IMR-90 (cell line): ENCODE results near the gene CEP126. TPM values are rescaled to one million over a fixed set of nuclear protein-coding genes. Genes with fewer than 3 reads are reported as not detected.

Experiments
- ATAC-seq: fragments of 200-7000 bp; cut with Tn5 transposase; 2 replicates; pipeline ENCODE4 v1.9.1; 2020; ENCODE audit warnings: low read depth, mild to moderate bottlenecking, moderate library complexity
- BruUV-seq: library from RNA; stranded (reverse); fragments of 400-500 nt; replicated peaks from 2 replicates; lab custom pipeline; 2021; lab: Mats Ljungman, UMichigan
- CTCF ChIA-PET: fragments of 300-600 bp; formaldehyde crosslinking; extraction: SDS; loops from one replicate; lab custom pipeline; 2021; ENCODE audit warnings: antibody characterized with exemption; lab: Yijun Ruan, JAX
- POLR2A ChIA-PET: fragments of 300-600 bp; sonication (Branson Sonifier 250); formaldehyde crosslinking; loops from one replicate; lab custom pipeline; 2022; ENCODE audit warnings: antibody characterized with exemption; ENCODE audit not compliant: unreplicated experiment; lab: Charles Lee
- DNase-seq: peaks from one replicate; pipeline ENCODE4 v3.0.0; 2013
- H2AFZ ChIP-seq: replicated peaks from 2 replicates; pipeline ENCODE3; 2013; ENCODE audit warnings: low read length, mild to moderate bottlenecking; ENCODE audit not compliant: poor library complexity
- H2AK5ac ChIP-seq: 2 replicates; pipeline ENCODE4 v1.6.1; 2013; ENCODE audit warnings: low read depth, low read length, inconsistent platforms
- H2AK9ac ChIP-seq: replicated peaks from 2 replicates; pipeline ENCODE3; 2013; ENCODE audit warnings: mild to moderate bottlenecking, low read depth, low read length, moderate library complexity; ENCODE audit not compliant: poor library complexity
- H2BK120ac ChIP-seq: 2 replicates; pipeline ENCODE4 v1.6.1; 2013; ENCODE audit warnings: low read depth, low read length, inconsistent platforms
- H2BK15ac ChIP-seq: 3 replicates; pipeline ENCODE4 v1.6.1; 2013; ENCODE audit warnings: low read depth, low read length, inconsistent platforms
- H2BK20ac ChIP-seq: 2 replicates; pipeline ENCODE4 v1.6.1; 2013; ENCODE audit warnings: low read depth, mild to moderate bottlenecking, inconsistent platforms, low read length, moderate library complexity
- H2BK5ac ChIP-seq: 2 replicates; pipeline ENCODE4 v1.6.1; 2013; ENCODE audit warnings: mild to moderate bottlenecking, low read depth, low read length, inconsistent platforms; ENCODE audit not compliant: poor library complexity, severe bottlenecking
- H3K14ac ChIP-seq: replicated peaks from 2 replicates; pipeline ENCODE4 v1.6.1; 2013; ENCODE audit warnings: low read depth, low read length, inconsistent platforms
- H3K18ac ChIP-seq: 2 replicates; pipeline ENCODE4 v1.6.1; 2013; ENCODE audit warnings: low read depth, low read length, control low read depth
- H3K23ac ChIP-seq: 2 replicates; pipeline ENCODE4 v1.6.1; 2013; ENCODE audit warnings: low read depth, low read length, inconsistent platforms
- H3K27ac ChIP-seq: 2 replicates; pipeline ENCODE4 v1.5.1; 2013; ENCODE audit warnings: mild to moderate bottlenecking, control low read depth, low read length; ENCODE audit not compliant: insufficient read depth
- H3K27me3 ChIP-seq: 2 replicates; pipeline ENCODE4 v1.6.1; 2013; ENCODE audit warnings: low read length; ENCODE audit not compliant: control insufficient read depth, insufficient read depth
- H3K36me3 ChIP-seq: 2 replicates; pipeline ENCODE4 v1.6.1; 2013; ENCODE audit warnings: low read length, mixed read lengths; ENCODE audit not compliant: control insufficient read depth, insufficient read depth
- H3K4ac ChIP-seq: 2 replicates; pipeline ENCODE4 v1.6.1; 2013; ENCODE audit warnings: low read depth, low read length, inconsistent platforms
- H3K4me1 ChIP-seq: 2 replicates; pipeline ENCODE4 v1.6.1; 2013; ENCODE audit warnings: low read length, mixed read lengths; ENCODE audit not compliant: control insufficient read depth, insufficient read depth
- H3K4me2 ChIP-seq: 2 replicates; pipeline ENCODE4 v1.6.1; 2013; ENCODE audit warnings: low read depth, mild to moderate bottlenecking, control low read depth, low read length, moderate library complexity
- H3K4me3 ChIP-seq: 2 replicates; pipeline ENCODE4 v1.5.1; 2013; ENCODE audit warnings: low read depth, mild to moderate bottlenecking, control low read depth, low read length, moderate library complexity; ENCODE audit not compliant: insufficient read depth
- H3K56ac ChIP-seq: 2 replicates; pipeline ENCODE4 v1.6.1; 2013; ENCODE audit warnings: low read length, inconsistent platforms; ENCODE audit not compliant: insufficient read depth; ENCODE audit errors: extremely low read depth
- H3K79me1 ChIP-seq, 2 experiments: 2 replicates each; pipeline ENCODE4 v1.6.1; 2013; ENCODE audit warnings: low read length in 2 of 2, inconsistent platforms in 1 of 2, low read depth in 1 of 2
- H3K9ac ChIP-seq: 2 replicates; pipeline ENCODE4 v1.6.1; 2013; ENCODE audit warnings: low read depth, low read length, control low read depth
- H3K9me1 ChIP-seq: 2 replicates; pipeline ENCODE4 v1.6.1; 2013; ENCODE audit warnings: low read length, inconsistent platforms; ENCODE audit not compliant: insufficient read depth
- H3K9me3 ChIP-seq: 2 replicates; pipeline ENCODE4 v1.6.1; 2013; ENCODE audit warnings: low read length; ENCODE audit not compliant: control insufficient read depth, insufficient read depth
- H4K20me1 ChIP-seq: 2 replicates; pipeline ENCODE4 v1.6.1; 2013; ENCODE audit warnings: low read length, inconsistent platforms; ENCODE audit not compliant: insufficient read depth
- H4K5ac ChIP-seq: 2 replicates; pipeline ENCODE4 v1.6.1; 2013; ENCODE audit warnings: mild to moderate bottlenecking, low read depth, low read length, control low read depth
- H4K8ac ChIP-seq, 2 experiments: 2 replicates each; pipeline ENCODE4 v1.6.1; 2013; ENCODE audit warnings: low read depth in 2 of 2, low read length in 2 of 2, control low read depth in 1 of 2, inconsistent platforms in 1 of 2
- H4K91ac ChIP-seq: 2 replicates; pipeline ENCODE4 v1.6.1; 2013; ENCODE audit warnings: low read depth, low read length, inconsistent platforms; ENCODE audit not compliant: insufficient read depth
- CEBPB ChIP-seq: IDR thresholded peaks from 2 replicates; pipeline ENCODE4 v1.6.1; 2012; ENCODE audit warnings: low read depth, low read length, improper control_type of control experiment
- CTCF ChIP-seq: conservative IDR thresholded peaks from 2 replicates; pipeline ENCODE4 v1.5.1; 2012; ENCODE audit warnings: mild to moderate bottlenecking, low read depth, low read length, improper control_type of control experiment
- FOS ChIP-seq: fragments of 150-350 bp; IDR thresholded peaks from 2 replicates; pipeline ENCODE4 v1.6.1; 2016; ENCODE audit warnings: low read depth, low read length
- MAFK ChIP-seq: IDR thresholded peaks from 2 replicates; pipeline ENCODE4 v1.6.1; 2012; ENCODE audit warnings: low read depth, low read length, improper control_type of control experiment
- MAZ ChIP-seq: IDR thresholded peaks from 2 replicates; pipeline ENCODE4 v1.6.1; 2012; ENCODE audit warnings: low read depth, mild to moderate bottlenecking, low read length, improper control_type of control experiment, moderate library complexity, borderline replicate concordance
- MXI1 ChIP-seq: IDR thresholded peaks from 2 replicates; pipeline ENCODE4 v1.6.1; 2012; ENCODE audit warnings: low read depth, mild to moderate bottlenecking, low read length, moderate library complexity, borderline replicate concordance
- NFE2L2 ChIP-seq: fragments of 150-350 bp; IDR thresholded peaks from 2 replicates; pipeline ENCODE4 v1.6.1; 2016; ENCODE audit warnings: low read depth, mild to moderate bottlenecking, low read length
- POLR2A ChIP-seq: IDR thresholded peaks from 2 replicates; pipeline ENCODE4 v1.6.1; 2012; ENCODE audit warnings: mild to moderate bottlenecking, low read depth, low read length
- RAD21 ChIP-seq: IDR thresholded peaks from 2 replicates; pipeline ENCODE4 v1.6.1; 2012; ENCODE audit warnings: low read length, improper control_type of control experiment
- RCOR1 ChIP-seq: IDR thresholded peaks from 2 replicates; pipeline ENCODE4 v1.6.1; 2012; ENCODE audit warnings: mild to moderate bottlenecking, low read length, improper control_type of control experiment; ENCODE audit not compliant: insufficient replicate concordance
- RFX5 ChIP-seq: IDR thresholded peaks from 2 replicates; pipeline ENCODE4 v1.8.0; 2012; ENCODE audit warnings: low read depth, mild to moderate bottlenecking, low read length, moderate library complexity
- SMC3 ChIP-seq: fragments of 150-350 bp; IDR thresholded peaks from 2 replicates; pipeline ENCODE4 v1.6.1; 2016; ENCODE audit warnings: low read depth, mild to moderate bottlenecking, antibody characterized with exemption, low read length, moderate library complexity
- USF2 ChIP-seq: fragments of 150-350 bp; IDR thresholded peaks from 2 replicates; pipeline ENCODE4 v1.6.1; 2017; ENCODE audit warnings: mild to moderate bottlenecking, antibody characterized with exemption, low read length, low read depth
- WGBS, 2 experiments: methylation state at CpG; one replicate each; pipeline versions ENCODE4 v1.1.5 to v1.1.7; 2013; ENCODE audit warnings: missing lambda C conversion rate in 2 of 2; ENCODE audit not compliant: insufficient read length in 1 of 2; ENCODE audit errors: extremely low coverage in 2 of 2; 5-methylcytosine and 5-hydroxymethylcytosine counted together
- dilution Hi-C: fragments of 300-500 bp; cut with HindIII; formaldehyde crosslinking; loops from one replicate; pipeline ENCODE4 v1.14.3; 2018; ENCODE audit warnings: low sequenced_read_pairs; ENCODE audit not compliant: unreplicated experiment
- in situ Hi-C: fragments of 300-500 bp; cut with MboI; formaldehyde crosslinking; loops from 3 replicates; pipeline ENCODE4 v1.14.3; 2019; ENCODE audit warnings: low sequenced_read_pairs, inconsistent platforms, mixed read lengths
- intact Hi-C: fragments of 100-400 bp; cut with micrococcal nuclease; formaldehyde crosslinking; loops from 2 replicates; pipeline ENCODE4 v1.10.0; 2022
- polyA plus RNA-seq, 3 experiments: library from polyadenylated mRNA; depleted of rRNA; stranded (reverse); fragments of >200 nt; gene quantifications; 2 replicates each; pipeline ENCODE4 v1.2.3, GENCODE V29; 2012; ENCODE audit warnings: low replicate concordance in 1 of 3
- total RNA-seq: library from RNA; depleted of rRNA; stranded (reverse); fragments of >200 nt; gene quantifications from 2 replicates; pipeline ENCODE4 v1.2.3, GENCODE V29; 2012

CEP126 gene
- total and polyA plus RNA-seq, 2 of the 4 experiments (the other 2 are of a cell fraction), result 0.72 to 1.4 TPM

- no peak overlapping the region for H2AK5ac ChIP-seq
- in situ Hi-C loops (no loop called here), dilution Hi-C loops (no loop called here), intact Hi-C loops (no loop called here)
- DNase-seq (no peak), ATAC-seq (no peak)
- H3K79me1 ChIP-seq, result no peaks in the 10 kb centered on the region
- no peak overlapping the region for H2BK15ac ChIP-seq
- H4K91ac ChIP-seq, result no peak overlapping the region
- H2AFZ ChIP-seq, result no peak overlapping the region
- ChIA-PET CTCF (no interaction called here), POLR2A (no interaction called here)
- H3K4me1 ChIP-seq, result no peaks in the 10 kb centered on the region
- no peak overlapping the region for H3K14ac ChIP-seq
- H4K20me1 ChIP-seq, result no peaks in the 10 kb centered on the region
- no peaks in the 10 kb centered on the region for H3K27me3 ChIP-seq
- no peak overlapping the region for H3K27ac ChIP-seq
- no TSS peak for BruUV-seq
- no peak overlapping the region for H2BK5ac ChIP-seq
- no peaks in the 10 kb centered on the region for H3K36me3 ChIP-seq
- no peak overlapping the region for H2BK120ac ChIP-seq
- H3K23ac ChIP-seq, result no peak overlapping the region
- H4K8ac ChIP-seq, result no peak overlapping the region
- WGBS, 2 experiments, result no CpG with 5 or more reads among the region's 4 CpGs
- no peak overlapping the region for H3K56ac ChIP-seq
- no peak overlapping the region for H2BK20ac ChIP-seq
- H3K18ac ChIP-seq, result no peak overlapping the region
- H2AK9ac ChIP-seq, result no peak overlapping the region
- H3K9me1 ChIP-seq, result no peaks in the 10 kb centered on the region
- H3K9ac ChIP-seq, result no peak overlapping the region
- H3K9me3 ChIP-seq, result no peaks in the 10 kb centered on the region
- TF ChIP-seq SMC3 (no peak), MAFK (no peak), CTCF (no peak), FOS (no peak), RCOR1 (no peak), MXI1 (no peak), POLR2A (no peak), NFE2L2 (no peak), USF2 (no peak), RAD21 (no peak), MAZ (no peak), CEBPB (no peak), RFX5 (no peak)
- H4K5ac ChIP-seq, result no peak overlapping the region
- no peak overlapping the region for H3K4ac ChIP-seq
- H3K4me3 ChIP-seq, result no peak overlapping the region
- H3K4me2 ChIP-seq, result no peak overlapping the region
These were observed 30.6 kb downstream of the CEP126 start for GRCh38 chr11:101945448-101945847.
